ENCODE measurements around the gene FANCM. TPM values are rescaled to one million over a fixed set of nuclear protein-coding genes. Genes with fewer than 3 reads are reported as not detected.

Gene FANCM
- total RNA-seq, 1 donor from 2014 or later, result 9.9 TPM

DNA sequence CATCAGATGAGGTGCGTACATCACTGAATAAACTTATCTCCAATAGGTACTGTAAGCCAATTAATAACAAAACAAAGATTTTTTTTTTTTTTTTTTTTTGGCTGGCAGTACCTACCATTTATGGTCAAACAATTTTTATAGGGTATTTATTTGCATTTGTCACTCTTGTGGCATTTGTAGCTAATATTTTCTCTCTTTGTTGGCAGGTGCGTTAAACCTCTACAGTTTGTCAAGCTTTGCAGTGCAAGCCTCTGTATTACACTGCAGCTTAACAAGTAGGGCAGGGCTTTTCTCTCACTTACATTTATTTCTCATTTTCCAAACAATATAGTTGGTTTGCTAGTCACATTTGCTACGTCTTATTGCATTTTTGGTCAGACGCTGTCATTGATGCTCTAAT lies 39.5 kb upstream of the FANCM start:
- peaks cover 12% of the 10 kb centered on the region for H3K36me3 Mint-ChIP-seq (ENCODE audit: low read depth, unreplicated experiment)

GRCh38 chr14:45103806-45104205 lies 31.9 kb upstream of the FANCM start:
- Mint-ChIP-seq H3K9me3 (ENCODE audit: unreplicated experiment) (no peaks in the 10 kb centered on the region), H3K4me1 (ENCODE audit: unreplicated experiment) (no peaks in the 10 kb centered on the region), H3K27me3 (ENCODE audit: unreplicated experiment) (no peaks in the 10 kb centered on the region), H3K4me3 (ENCODE audit: unreplicated experiment) (no peak overlapping the region), H3K36me3 (ENCODE audit: low read depth, unreplicated experiment) (peaks cover 10% of the 10 kb centered on the region), H3K27ac (ENCODE audit: unreplicated experiment) (no peak overlapping the region)
- TF ChIP-seq, protein P1, sequence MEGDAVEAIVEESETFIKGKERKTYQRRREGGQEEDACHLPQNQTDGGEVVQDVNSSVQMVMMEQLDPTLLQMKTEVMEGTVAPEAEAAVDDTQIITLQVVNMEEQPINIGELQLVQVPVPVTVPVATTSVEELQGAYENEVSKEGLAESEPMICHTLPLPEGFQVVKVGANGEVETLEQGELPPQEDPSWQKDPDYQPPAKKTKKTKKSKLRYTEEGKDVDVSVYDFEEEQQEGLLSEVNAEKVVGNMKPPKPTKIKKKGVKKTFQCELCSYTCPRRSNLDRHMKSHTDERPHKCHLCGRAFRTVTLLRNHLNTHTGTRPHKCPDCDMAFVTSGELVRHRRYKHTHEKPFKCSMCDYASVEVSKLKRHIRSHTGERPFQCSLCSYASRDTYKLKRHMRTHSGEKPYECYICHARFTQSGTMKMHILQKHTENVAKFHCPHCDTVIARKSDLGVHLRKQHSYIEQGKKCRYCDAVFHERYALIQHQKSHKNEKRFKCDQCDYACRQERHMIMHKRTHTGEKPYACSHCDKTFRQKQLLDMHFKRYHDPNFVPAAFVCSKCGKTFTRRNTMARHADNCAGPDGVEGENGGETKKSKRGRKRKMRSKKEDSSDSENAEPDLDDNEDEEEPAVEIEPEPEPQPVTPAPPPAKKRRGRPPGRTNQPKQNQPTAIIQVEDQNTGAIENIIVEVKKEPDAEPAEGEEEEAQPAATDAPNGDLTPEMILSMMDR (IDR thresholded peaks at IDR 0.05; ENCODE audit: unreplicated experiment), result no peak
- DNase-seq (ENCODE audit: low spot score), result no peak

More for the DNA sequence above, 39.5 kb upstream of the FANCM start:
- Mint-ChIP-seq H3K4me3 (ENCODE audit: unreplicated experiment) (no peak overlapping the region), H3K4me1 (ENCODE audit: unreplicated experiment) (no peaks in the 10 kb centered on the region), H3K9me3 (ENCODE audit: unreplicated experiment) (no peaks in the 10 kb centered on the region), H3K27me3 (ENCODE audit: unreplicated experiment) (no peaks in the 10 kb centered on the region), H3K27ac (ENCODE audit: unreplicated experiment) (no peak overlapping the region)
- TF ChIP-seq, protein P1 (IDR thresholded peaks at IDR 0.05; ENCODE audit: unreplicated experiment), result no peak
- DNase-seq (ENCODE audit: low spot score), result no peak

DNA sequence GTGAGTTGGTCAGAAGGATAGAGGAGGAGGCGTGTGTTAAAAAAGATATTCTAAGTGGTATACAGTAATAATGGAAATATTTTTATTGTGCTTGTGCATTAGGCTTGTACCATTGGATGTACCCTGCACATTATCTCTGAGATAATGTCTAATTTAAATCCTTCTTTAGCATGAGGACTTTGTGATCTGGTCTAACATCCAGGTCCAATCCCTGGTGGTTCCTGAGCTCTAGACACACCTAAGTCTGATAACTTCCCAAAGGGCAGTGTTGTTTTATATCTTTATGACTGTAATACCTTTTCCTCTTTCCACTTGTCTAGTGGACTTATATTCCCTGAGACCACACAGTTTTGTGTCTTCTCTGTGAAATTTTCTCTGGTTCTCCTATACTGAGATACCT lies 31.2 kb upstream of the FANCM start:
- Mint-ChIP-seq H3K4me3 (ENCODE audit: unreplicated experiment) (no peak overlapping the region), H3K36me3 (ENCODE audit: low read depth, unreplicated experiment) (peaks cover 10% of the 10 kb centered on the region), H3K27me3 (ENCODE audit: unreplicated experiment) (no peaks in the 10 kb centered on the region), H3K4me1 (ENCODE audit: unreplicated experiment) (no peaks in the 10 kb centered on the region), H3K9me3 (ENCODE audit: unreplicated experiment) (no peaks in the 10 kb centered on the region), H3K27ac (ENCODE audit: unreplicated experiment) (no peak overlapping the region)
- DNase-seq (ENCODE audit: low spot score), result no peak
- TF ChIP-seq, protein P1 (IDR thresholded peaks at IDR 0.05; ENCODE audit: unreplicated experiment), result no peak

DNA sequence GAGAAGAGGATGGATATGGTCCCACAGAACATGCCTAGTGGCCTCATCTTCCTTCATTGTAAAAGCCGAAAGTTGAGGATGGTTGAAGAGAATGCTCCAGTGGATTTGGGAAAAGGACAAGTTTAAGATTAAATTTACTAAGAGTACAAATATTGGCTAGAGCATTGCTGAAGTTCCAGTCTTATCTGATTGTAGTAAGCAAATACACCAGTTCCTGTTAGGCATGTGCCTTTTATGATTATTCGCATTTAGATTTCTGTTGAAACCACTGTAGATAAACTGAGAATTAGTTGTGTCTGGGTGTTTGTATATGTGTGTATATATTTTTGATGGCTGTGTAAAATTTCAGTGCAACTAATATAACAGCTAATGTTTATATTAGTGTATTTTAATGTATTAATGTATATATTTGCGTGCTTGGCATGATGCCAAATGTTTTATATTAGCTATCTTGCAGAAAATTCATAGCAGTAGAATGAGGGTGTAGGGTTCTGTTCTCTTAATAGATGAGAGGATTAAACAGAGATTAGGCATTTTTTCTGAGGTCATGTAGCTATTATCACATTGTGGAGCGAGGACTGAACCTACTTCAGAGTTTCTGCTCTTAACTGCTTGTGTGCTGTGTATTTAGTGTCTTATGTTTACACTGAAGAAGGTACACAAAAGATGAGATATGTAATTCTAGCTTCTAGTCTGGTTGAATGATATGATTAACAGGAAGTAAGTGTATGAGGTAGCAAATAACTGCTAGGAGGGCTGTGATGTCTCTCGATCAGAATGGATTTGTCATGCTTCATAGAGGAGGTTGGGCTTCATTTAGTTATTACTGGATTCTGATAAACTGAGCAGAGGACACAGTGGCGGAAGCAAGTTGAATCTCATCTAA lies 22.6 kb upstream of the FANCM start:
- Mint-ChIP-seq H3K4me3 (ENCODE audit: unreplicated experiment) (no peak overlapping the region), H3K36me3 (ENCODE audit: low read depth, unreplicated experiment) (peaks cover 14% of the 10 kb centered on the region), H3K9me3 (ENCODE audit: unreplicated experiment) (no peaks in the 10 kb centered on the region), H3K27ac (ENCODE audit: unreplicated experiment) (no peak overlapping the region), H3K27me3 (ENCODE audit: unreplicated experiment) (no peaks in the 10 kb centered on the region), H3K4me1 (ENCODE audit: unreplicated experiment) (no peaks in the 10 kb centered on the region)
- DNase-seq (ENCODE audit: low spot score), result no peak
- TF ChIP-seq, protein P1 (IDR thresholded peaks at IDR 0.05; ENCODE audit: unreplicated experiment), result no peak

DNA sequence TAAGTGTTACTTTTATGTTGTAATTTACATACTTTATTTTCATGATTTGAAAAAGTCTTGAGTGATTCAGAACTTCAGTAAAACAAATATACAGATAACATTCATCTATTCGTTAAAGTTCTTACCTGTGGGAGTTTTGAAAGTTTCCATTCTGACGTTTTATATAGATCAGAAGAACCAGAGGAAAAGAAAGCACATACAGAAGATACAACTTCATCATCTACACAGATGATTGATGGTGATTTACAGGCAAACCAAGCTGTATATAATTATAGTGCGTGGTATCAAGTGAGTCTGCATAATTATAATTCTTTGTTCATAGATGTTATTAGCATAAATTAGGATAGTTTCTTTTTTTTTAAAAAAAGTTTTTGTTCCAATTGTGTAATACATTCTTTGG lies 21.4 kb upstream of the FANCM start:
- DNase-seq (ENCODE audit: low spot score), result no peak
- H3K4me1 Mint-ChIP-seq (ENCODE audit: unreplicated experiment), result no peaks in the 10 kb centered on the region
- H3K27me3 Mint-ChIP-seq (ENCODE audit: unreplicated experiment), result no peaks in the 10 kb centered on the region
- H3K4me3 Mint-ChIP-seq (ENCODE audit: unreplicated experiment), result no peak overlapping the region
- peaks cover 14% of the 10 kb centered on the region for H3K36me3 Mint-ChIP-seq (ENCODE audit: low read depth, unreplicated experiment)
- TF ChIP-seq, protein P1 (IDR thresholded peaks at IDR 0.05; ENCODE audit: unreplicated experiment), result no peak
- H3K9me3 Mint-ChIP-seq (ENCODE audit: unreplicated experiment), result no peaks in the 10 kb centered on the region
- H3K27ac Mint-ChIP-seq (ENCODE audit: unreplicated experiment), result no peak overlapping the region
